ENCODE data around the gene CGB1. TPM values are rescaled to one million over a fixed set of nuclear protein-coding genes. Genes with fewer than 3 reads are reported as not detected.

Gene CGB1
- total and polyA plus RNA-seq, 2 donors (not counting 3 experiments of a cell fraction or from before 2014, with no cell fraction given): not detected

DNA sequence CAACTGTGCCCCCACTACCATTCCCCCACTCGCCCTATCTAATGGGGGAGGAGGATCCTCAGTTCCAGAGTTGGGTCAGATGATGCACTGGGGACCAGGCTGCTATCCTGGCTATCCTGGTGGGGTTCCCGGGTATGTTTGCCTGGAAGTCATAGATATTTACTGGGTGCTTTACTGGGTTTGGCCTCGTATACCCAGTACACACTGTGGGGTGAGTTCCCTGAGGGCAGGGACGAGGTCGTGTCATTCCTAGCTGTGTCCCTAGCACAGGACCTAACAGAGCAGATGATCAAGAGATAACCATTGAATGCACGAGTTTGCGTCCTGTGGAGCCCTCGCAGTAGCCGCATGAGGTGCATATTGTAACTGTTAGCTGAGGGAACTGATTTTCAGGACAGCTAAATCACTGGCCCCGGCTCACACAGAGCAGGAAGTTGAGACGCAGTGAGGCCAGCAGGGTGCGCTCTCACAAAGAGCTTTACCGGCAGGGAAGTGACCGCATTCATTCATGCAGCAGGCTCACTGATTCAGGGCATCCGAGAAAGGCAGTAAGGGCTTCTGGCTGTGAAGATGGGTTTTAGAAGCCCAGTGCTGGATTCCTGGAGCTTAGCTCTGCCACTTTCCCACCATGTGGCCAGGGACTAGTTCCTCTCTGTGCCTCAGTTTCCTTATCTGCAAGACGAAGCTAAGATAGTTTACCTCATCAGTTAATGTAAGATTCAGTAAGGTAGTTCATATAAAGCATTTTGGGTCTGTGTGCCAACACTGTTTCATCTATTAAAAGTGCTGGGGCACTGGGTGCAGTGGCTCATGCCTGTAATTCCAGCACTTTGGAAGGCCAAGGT, 37.0 kb downstream of the CGB1 start:
- CTCF ChIA-PET: interaction anchor here (0.6 to 2.2 kb wide), 37 partner anchors 11 to 256 kb away, joined by 3 to 59 read pairs (median 4); partner anchors contain the start of genes CGB7, LHB and NTF4
- DNase-seq (ENCODE audit: low read depth, low spot score): peak; percentile 64
- TF ChIP-seq GATA2 (IDR thresholded peaks at IDR 0.05; ENCODE audit: insufficient read depth, insufficient read length, low read depth, low read length) (no peak), JUN (IDR thresholded peaks at IDR 0.05; ENCODE audit: borderline replicate concordance, insufficient read depth, insufficient read length, low read depth) (no peak), FOS (IDR thresholded peaks at IDR 0.05; ENCODE audit: borderline replicate concordance, insufficient read depth, low read length) (no peak), MAX (IDR thresholded peaks at IDR 0.05; ENCODE audit: insufficient read depth, insufficient read length) (no peak), POLR2A (IDR thresholded peaks at IDR 0.05; ENCODE audit: low read depth, low read length) (no peak), MYC (IDR thresholded peaks at IDR 0.05; ENCODE audit: low read depth, low read length) (no peak), EZH2 (IDR thresholded peaks at IDR 0.05; ENCODE audit: borderline replicate concordance, low read depth, low read length, severe bottlenecking) (no peak), POLR2AphosphoS5 (IDR thresholded peaks at IDR 0.05; ENCODE audit: insufficient read depth, low read depth, low read length) (no peak)
- TF ChIP-seq, protein P1, sequence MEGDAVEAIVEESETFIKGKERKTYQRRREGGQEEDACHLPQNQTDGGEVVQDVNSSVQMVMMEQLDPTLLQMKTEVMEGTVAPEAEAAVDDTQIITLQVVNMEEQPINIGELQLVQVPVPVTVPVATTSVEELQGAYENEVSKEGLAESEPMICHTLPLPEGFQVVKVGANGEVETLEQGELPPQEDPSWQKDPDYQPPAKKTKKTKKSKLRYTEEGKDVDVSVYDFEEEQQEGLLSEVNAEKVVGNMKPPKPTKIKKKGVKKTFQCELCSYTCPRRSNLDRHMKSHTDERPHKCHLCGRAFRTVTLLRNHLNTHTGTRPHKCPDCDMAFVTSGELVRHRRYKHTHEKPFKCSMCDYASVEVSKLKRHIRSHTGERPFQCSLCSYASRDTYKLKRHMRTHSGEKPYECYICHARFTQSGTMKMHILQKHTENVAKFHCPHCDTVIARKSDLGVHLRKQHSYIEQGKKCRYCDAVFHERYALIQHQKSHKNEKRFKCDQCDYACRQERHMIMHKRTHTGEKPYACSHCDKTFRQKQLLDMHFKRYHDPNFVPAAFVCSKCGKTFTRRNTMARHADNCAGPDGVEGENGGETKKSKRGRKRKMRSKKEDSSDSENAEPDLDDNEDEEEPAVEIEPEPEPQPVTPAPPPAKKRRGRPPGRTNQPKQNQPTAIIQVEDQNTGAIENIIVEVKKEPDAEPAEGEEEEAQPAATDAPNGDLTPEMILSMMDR (IDR thresholded peaks at IDR 0.05; ENCODE audit: extremely low read depth in 1 of 2, insufficient read depth in 1 of 2, low read depth in 1 of 2, low read length in 2 of 2): peak; percentile 75 to 85
- POLR2A ChIA-PET: no interaction called here
- dilution Hi-C loops (cut with MboI; ENCODE audit: extremely low pct_ligation_motif_present, low sequenced_read_pairs): no loop called here
- intact Hi-C loops (cut with micrococcal nuclease): loop anchor here (1.0 to 10.0 kb wide), 4 partner anchors 75 to 365 kb away; partner anchors contain the start of genes DBP, HRC and TRPM4
- FAIRE-seq: peak; percentile 87
- Histone ChIP-seq H3K4me2 (ENCODE audit: insufficient read depth, low read length) (no peak overlapping the region), H3K27me3 (ENCODE audit: control insufficient read depth in 2 of 2, insufficient read depth in 2 of 2, low read length in 2 of 2) (no peaks in the 10 kb centered on the region), H3K27ac (ENCODE audit: insufficient read depth, low read depth, low read length) (no peak overlapping the region), H3K9me1 (replicated peaks; ENCODE audit: control insufficient read depth, extremely low read depth, insufficient read depth, low read length) (no peaks in the 10 kb centered on the region), H3K9me3 (replicated peaks; ENCODE audit: control insufficient read depth, insufficient read depth, low read length) (no peaks in the 10 kb centered on the region), H3K36me3 (ENCODE audit: control insufficient read depth in 2 of 2, extremely low read depth in 1 of 2, insufficient read depth in 2 of 2, low read length in 2 of 2) (peaks cover 4 to 7% of the 10 kb centered on the region in 2 experiments), H3K4me3 (replicated peaks in 1 of 3; ENCODE audit: insufficient read depth in 1 of 3, low read depth in 1 of 3, low read length in 3 of 3) (no peak overlapping the region), H3K79me2 (ENCODE audit: control insufficient read depth, insufficient read depth, low read length) (peaks cover 29% of the 10 kb centered on the region), H3K4me1 (ENCODE audit: control insufficient read depth, extremely low read depth, insufficient read depth, low read length) (peaks cover under 1% of the 10 kb centered on the region), H3K9ac (replicated peaks; ENCODE audit: extremely low read depth, insufficient read depth, low read length) (no peak overlapping the region), H4K20me1 (replicated peaks; ENCODE audit: control insufficient read depth, extremely low read depth, insufficient read depth, low read length) (no peaks in the 10 kb centered on the region), H2AFZ (ENCODE audit: low read depth, low read length) (no peak overlapping the region)
- no TSS peak for BruUV-seq (replicated peaks)

All from endothelial cell of umbilical vein (primary cell).